ENCODE results near the gene SPACDR.

DNA sequence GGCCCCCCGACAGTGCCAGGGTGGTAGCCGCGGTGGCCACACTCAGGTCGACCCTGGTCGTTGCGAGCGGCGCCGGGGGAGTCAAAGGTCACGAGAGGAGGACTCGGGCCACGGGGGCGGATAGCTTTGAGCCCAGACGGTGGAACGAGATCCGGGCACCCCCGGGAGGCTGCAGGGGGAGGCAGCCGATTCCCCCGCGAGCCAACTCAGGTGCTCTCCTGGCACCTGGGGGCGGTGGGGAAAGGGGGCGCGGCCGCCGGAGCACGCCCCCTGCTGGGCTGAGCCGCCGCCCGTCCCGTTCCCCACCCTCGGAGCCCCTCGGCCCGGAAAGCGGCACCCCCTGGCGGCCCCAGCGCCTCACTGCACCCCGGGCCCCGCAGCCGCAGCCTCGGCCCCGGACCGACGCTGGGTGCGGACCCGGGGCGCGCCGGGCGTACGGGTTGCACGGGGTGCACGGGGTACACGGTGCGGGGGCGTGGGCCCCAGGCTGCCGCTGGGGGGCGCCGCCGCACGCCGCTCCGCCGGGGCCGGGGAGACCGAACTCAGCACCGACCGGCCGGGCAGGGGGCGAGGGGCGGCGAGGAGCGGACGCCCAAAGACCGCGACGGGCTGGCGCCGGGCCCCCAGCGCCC, 19.1 kb upstream of the SPACDR start:
- TF ChIP-seq EZH2 (IDR thresholded peaks at IDR 0.05) (no peak), EZH2phosphoT487 (IDR thresholded peaks at IDR 0.05) (no peak)
- TF ChIP-seq, protein P1, sequence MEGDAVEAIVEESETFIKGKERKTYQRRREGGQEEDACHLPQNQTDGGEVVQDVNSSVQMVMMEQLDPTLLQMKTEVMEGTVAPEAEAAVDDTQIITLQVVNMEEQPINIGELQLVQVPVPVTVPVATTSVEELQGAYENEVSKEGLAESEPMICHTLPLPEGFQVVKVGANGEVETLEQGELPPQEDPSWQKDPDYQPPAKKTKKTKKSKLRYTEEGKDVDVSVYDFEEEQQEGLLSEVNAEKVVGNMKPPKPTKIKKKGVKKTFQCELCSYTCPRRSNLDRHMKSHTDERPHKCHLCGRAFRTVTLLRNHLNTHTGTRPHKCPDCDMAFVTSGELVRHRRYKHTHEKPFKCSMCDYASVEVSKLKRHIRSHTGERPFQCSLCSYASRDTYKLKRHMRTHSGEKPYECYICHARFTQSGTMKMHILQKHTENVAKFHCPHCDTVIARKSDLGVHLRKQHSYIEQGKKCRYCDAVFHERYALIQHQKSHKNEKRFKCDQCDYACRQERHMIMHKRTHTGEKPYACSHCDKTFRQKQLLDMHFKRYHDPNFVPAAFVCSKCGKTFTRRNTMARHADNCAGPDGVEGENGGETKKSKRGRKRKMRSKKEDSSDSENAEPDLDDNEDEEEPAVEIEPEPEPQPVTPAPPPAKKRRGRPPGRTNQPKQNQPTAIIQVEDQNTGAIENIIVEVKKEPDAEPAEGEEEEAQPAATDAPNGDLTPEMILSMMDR (IDR thresholded peaks at IDR 0.05) = peak; percentile 78

Data from neural progenitor cell (in vitro differentiated cells).